HG03064 (cell line): ENCODE measurements around the gene NDUFAF5.

ENCODE experiments used
- ATAC-seq: cut with Tn5 transposase; IDR thresholded peaks from one replicate; pipeline ENCODE4 v1.9.1; 2021; ENCODE audit warnings: low read depth; ENCODE audit not compliant: unreplicated experiment

The NDUFAF5 gene

DNA sequence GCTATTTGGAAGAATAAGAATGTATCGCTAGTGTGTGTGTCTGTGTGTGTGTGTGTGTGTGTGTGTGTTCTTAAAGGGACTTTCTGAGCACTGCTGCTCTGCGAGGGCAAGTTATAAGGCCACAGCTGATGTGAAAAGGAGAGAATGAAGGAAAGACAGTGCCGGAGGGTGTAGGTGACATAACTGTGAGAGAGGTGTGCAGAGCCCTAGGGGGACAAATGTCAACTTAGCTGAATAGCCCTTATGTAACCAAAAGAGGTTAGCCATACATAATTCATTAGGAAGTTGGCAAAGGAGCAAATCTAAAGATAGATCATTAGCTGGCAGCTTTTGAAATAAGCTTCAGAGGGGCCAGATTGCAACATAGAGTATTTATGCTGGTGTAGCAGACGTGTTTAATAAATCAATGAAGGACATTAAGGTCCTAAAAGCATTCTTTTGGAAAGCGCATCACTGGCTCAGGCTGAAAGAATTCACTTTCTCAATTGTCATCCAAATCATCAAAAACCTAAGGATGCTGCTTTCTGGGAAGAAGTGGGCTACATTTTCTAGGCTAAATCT, 81.0 kb downstream of the NDUFAF5 start:
- ATAC-seq = no peak

DNA sequence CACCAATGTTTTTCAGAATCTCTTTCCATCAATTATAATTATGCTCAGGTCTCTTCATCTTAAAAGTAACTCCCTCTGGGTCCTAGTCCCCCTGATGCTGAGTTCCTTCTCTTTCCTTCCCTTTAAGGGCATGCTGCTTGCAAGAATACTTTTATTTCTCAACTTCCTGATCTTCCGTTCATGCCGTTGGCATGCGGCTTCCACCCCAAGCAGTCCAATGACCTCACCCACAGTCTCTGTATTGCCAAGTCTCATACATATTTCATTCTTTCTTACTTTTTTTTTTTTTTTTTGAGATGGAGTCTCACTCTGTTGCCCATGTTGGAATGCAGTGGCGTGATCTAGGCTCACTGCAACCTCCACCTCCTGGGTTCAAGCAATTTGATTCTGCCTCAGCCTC, 83.5 kb downstream of the NDUFAF5 start:
- no peak for ATAC-seq

DNA sequence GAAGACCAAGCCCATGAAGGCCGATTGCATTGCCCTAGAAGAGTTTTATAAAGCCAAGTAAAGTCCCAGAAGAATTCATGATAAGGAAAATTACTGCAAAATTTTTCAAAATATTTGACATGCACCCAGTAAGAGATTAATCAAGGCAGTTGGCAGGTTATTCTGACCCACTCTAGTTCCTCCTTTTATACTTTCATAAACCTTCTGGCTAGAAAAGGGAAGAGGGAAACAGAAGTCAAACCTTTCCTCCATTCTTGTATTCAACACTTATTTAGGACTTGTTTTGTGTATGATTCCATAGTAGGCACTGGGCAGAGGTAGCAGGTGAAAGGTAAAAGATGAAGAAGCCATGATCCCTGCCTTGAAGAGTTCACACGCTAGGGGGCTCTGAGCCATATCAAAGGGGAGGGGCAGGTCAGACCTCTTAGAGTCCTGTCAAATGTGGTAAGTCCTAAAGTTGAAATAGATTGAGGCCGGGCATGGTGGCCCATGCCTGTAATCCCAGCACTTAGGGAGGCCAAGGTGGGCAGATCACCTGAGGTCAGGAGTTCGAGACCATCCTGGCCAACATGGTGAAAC, 85.4 kb downstream of the NDUFAF5 start:
- no peak for ATAC-seq
